Middle frontal gyrus (tissue), 1 donor: Measurements from ENCODE around the gene ZNF518A.
"Not testable (repeated sequence)": the region's sequence is repeated elsewhere in the genome, so short reads cannot be mapped to it uniquely, and the experiment has no call there.

Experiments
- DNase-seq: peaks from one replicate; pipeline ENCODE4 v3.0.0-alpha.2; 2015; ENCODE audit warnings: low spot score; ENCODE audit errors: extremely low spot score

The ZNF518A gene

DNA sequence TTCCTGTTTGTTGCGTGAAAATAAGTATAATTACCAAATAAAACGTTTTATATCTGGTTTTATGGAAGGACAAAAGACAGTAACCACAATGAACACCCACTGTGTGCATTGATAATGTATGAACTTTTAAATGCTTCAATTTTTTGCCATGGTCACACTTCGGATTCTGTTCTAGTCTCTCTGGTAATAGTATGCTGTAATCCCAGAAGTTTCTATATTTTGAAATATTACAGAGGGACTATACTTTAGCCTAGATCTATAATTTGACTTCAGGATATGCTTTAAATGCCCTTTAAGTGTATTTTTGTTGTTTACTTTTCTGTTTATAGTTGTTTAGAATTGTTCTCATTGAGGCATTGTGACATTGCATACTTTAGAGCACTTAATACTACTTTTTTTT is 1.5 kb downstream of the ZNF518A start:
- no peak for DNase-seq

DNA sequence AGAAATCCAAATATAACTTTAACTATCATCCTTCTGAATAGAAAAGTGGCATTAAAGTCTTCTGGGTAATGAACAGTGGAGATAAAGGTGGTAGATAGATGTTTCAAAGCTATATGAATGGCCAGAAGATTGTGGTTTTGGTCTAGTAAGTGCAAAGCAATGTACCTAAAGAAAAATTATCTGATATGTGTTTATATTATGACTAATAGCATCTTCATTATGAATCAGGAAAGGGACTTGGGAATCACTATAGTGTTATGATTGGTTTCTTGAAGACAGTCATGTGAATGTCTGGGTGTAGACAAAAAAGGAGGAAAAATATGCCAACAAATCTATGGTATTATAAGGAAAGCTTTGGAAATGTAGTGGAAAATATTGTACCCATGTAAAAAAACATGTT is 3.0 kb downstream of the ZNF518A start:
- no peak for DNase-seq

DNA sequence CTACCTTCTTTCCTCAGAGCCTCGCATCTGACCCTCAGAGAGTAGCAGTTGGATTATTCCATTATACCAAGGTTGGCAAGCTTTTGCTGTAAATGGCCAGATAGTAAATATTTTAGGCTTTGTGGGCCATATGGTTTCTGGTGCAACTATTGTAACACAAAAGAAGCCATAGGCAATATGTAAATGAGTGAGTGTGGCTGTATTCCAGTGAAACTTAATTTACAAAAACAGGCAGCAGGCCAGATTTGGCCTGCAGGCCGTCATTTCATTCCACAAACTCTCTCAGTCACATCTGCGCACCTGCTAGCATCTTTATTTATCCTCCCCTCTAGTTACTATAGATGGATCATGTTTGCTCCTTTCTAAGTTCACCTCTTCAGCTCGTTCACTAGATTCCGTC is 6.7 kb downstream of the ZNF518A start:
- no peak for DNase-seq

DNA sequence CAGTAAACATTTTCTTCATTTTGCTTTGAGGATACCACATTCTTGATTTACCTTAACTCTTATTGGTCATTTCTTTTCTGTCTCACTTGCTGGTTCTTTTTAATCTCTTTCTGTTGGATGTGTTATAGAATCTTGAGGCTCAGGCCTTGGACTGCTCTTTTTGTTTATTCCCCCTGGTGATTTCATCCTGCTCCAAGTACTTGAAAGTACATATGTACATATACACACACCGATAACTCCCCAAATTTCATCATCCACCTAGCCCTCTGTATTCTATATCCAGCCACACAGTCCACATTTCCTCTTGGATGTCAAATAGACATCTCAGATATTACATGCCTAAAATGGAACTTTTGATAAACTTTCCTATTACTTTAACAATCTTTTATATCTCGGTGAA is 7.5 kb downstream of the ZNF518A start:
- DNase-seq, result no peak

DNA sequence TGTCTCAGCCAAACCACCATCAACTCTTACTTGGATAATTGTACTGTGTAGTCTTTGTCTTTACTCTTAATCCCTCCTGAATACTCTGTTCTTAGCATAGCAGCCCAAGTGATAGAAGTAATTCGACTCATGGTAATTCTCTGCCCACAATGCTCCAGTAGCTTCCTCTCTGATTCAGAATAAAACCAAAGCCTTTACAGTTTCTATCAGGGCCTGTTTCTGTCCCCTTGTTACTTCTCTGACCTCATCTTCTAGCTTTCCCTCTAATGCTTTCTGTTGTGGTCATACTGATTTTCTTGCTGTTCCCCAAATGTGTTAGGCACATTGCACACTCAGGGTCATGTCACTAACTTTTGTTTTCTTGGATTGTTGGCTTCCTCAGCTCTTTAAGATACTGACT is 8.0 kb downstream of the ZNF518A start:
- no peak for DNase-seq

DNA sequence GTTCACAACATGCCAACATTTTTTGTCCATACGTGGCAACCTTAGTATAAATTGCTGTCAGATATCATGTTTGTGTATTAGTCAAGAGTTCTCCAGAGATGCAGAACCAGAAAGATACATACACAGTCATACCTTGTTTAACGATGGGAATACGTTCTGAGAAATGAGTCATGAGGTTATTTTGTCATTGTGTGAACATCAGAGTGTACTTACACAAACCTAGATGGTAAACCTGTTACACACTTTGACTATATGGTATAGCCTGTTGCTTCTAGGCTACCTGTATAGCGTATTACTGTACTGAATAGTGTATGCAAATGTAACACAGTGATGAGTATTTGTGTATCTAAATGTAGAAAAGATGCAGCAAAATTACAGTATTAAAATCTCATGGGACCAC is 22.3 kb downstream of the ZNF518A start:
- DNase-seq, result no peak

DNA sequence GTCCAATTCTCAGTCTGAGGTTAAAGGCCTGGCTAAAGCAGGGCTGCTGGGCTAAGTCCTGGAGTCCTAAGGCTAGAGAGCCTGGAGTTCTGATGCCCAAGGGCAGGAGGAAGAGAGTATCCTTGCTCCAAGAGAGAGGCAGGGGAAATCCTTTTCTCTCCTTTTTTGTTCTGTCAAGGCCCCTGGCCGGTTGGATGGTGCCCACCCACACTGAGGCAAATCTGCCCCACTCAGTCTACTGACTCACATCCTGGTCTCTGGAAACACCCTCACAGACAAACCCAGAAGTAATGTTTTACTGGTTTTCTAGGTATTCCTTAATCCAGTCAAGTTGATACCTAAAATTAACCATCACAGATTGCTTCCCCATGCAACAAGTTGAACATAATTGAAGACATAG is 23.0 kb downstream of the ZNF518A start:
- DNase-seq, result no peak

DNA sequence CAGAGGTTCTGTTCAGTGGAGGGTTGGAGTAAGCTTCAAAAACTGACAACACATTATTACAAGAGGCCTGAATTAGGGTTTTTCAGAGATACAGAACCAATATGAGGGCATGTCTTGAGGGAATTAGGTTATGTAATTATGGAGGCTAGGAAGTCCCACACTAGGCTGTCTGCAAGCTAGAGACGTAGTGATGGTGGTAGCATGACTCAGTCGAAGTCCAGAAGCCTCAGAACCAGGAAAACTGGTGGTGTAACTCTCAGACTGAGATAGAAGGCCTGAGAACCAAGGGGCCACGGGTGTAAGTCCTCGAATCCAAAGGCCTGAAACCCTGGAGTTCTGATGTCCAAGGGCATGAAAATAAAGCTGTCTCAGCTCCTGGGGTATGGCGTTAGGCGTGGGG is 35.6 kb downstream of the ZNF518A start:
- DNase-seq, result no peak

DNA sequence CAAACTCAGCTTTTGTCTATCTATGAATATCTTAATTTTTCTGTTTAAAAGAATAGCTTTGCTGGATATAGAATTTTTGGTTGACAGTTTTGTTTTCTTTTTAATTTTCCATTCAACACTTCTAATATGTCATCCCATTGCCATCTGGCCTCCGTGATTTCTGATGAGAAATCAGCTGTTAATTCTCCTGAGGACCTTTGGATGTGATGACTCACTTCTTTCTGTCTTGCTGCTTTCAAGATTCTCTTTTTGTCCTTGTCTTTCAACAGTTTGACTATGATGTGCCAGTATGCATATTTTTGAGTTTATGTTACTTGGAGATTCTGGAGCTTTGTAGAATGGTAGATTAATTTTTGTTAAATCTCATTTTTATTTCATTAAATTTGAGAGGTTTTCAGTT is 38.4 kb downstream of the ZNF518A start:
- no peak for DNase-seq

DNA sequence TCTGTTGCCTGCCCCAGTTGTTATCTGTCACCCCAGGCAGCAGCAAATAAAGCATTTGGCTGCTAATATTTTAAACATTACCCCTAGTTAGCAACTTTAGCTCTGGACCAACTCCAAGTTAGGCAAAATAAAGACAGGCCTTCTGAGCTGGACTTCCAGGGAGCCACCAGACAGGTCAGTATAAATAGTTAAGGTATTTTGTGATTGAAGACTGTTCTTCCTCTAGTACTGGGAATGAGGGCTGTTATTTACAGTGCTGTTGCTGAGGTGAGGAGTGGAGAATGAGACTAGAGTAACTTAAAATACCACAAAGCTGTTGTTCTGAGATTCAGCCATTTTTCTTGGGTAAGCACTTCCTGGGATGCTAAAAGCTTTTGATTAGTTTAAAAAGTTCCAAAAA is 40.1 kb downstream of the ZNF518A start:
- no peak for DNase-seq

DNA sequence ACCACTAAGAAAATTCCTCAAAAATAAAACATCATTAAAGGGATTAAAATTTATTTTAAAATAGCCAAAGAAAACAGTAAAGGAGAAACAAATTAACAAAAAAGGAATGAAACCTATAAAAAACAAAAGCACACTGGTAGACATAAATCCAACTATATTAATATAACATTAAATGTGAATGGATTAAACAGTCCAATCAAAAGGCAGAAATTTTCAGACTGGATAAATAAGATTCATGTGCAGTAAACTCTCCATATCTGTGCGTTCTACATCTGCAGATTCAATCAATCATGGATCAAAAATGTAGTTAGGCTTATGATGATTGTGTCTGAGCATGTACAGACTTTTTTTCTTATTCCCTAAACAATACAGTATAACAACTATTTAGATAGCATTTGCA is 42.6 kb downstream of the ZNF518A start:
- no peak for DNase-seq

DNA sequence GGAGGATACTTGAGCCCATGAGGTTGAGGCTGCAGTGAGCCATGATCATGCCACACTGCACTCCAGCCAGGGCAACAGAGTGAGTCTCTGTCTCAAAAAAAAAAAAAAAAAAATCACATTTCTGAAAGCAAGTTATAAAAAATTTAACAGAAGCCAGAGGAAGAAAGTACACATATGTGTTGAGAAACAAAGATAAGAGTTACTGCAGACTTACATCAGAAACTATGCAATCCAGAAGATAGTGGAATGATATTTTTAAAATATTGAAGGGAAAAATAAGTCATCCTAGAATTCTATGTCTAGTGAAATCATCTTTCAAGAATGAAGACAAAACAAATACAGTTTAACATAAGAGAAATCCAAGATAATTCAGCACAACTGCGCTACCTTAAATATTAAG is 46.9 kb downstream of the ZNF518A start:
- DNase-seq, result no peak

DNA sequence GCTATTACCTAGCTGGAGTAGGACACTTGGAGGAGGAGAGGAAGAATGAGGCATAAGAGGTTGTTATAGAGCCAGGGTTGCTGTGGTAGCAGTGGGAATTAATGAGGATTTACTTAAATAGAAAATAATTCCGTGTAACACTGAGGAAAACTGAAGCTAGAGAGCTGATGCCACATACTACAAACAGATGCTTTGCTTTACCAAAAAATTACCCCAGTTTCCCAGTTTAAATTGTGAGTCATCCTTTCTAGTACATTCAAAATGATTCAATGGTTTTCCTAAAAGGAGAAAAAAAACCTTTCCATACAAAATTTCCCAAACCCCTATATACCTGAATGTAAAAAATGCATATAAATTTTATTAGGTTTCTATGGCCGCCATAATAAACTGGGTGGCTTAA is 58.3 kb downstream of the ZNF518A start:
- DNase-seq, result no peak

DNA sequence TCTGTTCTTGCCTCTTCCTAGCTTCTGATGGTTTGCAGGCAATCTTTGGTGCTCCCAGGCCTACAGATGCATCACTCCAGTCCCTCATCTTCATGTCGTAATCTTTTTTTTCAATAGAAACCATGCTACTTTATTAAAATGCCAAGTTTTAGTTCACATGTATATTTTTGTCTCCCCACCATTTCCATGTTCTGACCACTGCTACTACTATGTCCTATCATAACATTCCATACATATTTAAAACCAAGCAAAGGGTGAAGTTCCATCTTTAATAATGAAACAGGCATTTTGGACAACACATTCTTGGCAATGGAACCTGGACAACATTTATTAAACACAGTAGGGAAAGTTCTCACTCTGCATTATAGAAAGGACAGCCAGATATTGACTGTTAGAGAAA is 58.8 kb downstream of the ZNF518A start:
- DNase-seq, result no peak

DNA sequence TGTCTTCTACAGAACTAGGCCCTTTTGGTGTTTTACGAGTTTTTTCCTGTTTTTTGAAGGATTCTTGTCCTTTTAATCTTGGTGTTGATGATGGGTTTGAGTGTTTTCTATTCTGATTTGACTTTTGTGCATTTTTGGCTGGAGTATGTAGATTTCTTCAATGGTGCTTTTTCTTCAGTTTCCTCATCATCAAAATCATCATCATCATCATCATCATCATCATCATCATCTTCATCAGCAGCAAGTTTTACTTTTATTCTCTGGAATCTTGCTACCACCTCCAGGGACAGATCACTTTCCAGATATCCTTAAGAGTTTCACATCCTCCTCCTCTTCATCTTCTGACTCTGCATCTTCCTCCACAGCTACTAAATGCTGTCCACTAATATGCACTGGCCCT is 59.4 kb downstream of the ZNF518A start:
- DNase-seq, result not testable (repeated sequence)

DNA sequence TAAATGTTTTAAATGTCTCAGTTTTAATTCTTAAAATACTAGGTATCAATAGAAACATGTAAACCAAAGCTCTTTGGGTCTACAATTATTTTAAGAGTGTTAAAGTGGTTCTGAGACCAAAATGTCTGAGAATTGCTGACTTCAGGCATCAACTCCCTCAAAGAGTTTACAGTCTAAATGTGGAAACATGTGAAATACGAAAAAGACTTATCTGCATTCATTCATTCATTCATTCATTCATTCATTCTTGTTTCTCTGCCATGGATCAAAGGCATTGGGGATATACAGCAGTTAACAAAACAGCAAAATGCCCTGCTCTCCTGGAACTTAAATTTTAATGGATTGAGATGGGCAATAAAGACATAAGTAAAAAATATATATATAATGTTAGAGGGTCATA is 71.4 kb downstream of the ZNF518A start:
- no peak for DNase-seq

DNA sequence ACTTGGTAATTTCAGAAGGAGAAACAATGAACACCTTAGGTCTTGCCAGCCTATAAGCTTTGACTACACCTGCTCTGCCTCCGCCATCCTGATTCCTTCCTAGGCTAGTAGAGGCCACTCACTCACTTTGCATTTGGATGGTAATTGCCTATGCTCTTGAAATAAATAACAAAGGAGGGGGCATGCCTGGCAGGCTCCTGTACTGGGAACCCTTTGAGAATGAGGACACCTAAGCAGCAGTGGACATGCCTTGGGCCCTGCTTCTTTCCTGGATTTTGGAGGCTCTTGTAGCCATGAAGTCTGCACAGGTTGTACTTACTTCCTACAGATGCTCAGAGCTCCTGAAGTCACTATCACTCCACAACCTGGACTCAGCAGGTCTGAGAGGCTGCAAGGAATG is 75.5 kb downstream of the ZNF518A start:
- DNase-seq, result no peak

DNA sequence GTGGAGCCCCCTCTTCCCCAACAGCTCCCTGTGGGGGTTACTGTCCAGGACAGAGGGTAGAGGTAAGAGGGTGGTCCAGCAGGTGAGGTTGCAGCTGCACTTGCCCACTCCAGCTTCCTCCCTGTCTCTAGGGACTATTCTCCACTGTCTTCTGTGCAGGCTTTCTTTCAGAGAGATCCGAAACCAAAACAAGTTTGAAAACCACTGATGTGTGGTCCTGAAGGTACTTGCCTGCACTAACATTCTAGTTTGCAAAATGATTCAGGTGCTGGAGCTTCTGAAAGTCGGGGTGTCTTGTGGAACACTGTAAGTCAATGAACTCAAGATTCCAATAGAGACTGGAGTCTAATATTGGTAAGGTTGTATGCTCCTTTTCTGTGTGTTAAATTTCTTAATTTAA is 78.2 kb downstream of the ZNF518A start:
- no peak for DNase-seq

DNA sequence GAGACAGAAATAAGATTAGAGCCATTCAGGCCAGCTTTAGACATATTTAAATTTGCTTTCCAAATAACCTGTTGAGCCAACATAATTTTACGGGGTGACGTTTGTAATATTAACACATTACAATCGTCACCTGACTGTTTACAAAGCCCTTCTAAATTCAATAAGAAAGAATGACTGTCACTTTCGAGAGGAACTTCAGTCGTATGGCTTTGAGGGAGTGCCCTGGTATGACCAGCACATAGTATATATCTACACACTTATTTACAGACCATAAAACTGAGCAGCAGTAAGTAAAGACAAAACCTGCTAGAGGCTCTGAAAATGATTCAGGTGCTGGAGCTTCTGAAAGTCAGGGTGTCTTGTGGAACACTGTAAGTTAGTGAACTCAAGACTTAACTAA is 78.8 kb downstream of the ZNF518A start:
- DNase-seq, result no peak

DNA sequence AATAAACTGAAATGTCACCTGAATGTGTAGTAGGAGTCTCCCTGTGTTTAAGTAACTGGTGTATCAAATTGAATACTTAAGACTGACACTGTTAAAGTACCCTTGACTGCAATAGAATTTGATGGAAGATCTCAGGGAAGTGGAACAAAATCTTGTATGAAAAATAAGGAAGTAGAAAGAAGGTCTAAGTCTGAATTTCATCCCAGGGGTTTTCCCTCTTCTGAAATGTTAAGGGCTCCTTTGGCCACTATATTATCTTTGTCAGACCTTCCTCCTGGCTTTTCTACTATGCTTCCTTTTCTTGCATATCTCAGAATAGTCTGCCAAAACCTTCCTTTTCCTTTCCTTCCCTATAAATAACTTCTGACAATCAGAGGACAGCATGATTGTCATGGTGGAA is 81.7 kb downstream of the ZNF518A start:
- DNase-seq, result no peak

DNA sequence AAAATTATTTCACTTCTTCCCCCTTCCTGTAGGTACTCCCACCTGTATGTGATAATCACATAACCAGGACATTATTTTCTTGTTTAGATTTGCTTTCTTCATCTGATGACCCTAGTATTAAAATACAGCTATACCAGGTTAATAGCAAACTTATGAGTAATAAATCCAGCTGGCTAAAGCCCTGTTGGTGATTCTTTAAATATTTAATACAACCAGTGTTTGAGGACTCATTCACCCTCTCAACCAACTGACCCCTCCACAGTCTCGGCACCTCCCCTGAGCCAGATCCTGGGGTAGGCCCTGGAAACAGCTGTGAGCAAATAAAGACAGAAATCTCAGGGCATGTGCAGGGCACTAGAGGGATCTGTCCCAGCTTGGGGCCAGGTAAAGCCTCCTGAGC is 82.8 kb downstream of the ZNF518A start:
- DNase-seq, result no peak
